ENCODE results near the gene COL16A1. TPM values are rescaled to one million over a fixed set of nuclear protein-coding genes. Genes with fewer than 3 reads are reported as not detected.

Gene COL16A1
- polyA plus RNA-seq, 1 experiment = 35.4 TPM

DNA sequence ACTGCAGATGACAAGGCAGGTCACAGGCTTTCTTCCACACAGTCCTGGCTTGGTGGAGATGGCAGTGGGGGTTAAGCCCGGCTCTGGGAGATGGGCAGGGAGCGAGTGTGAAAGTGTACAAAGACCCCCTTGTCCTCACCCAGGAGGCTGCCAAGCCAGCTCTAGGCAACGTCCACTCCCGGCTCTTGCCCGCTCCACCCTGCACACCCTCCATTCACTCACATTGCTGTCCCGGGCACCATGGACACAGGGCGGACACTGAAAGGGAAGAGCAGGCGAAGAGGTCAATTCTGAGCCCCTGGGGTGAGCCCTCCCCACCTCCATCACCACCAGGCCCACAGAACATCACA, 8.9 kb downstream of the COL16A1 start:
- ChIA-PET POLR2A (interaction anchor here (1.9 kb wide), 1 partner anchor 9 kb away, joined by 7 read pairs; the partner anchor contains the start of gene COL16A1), CTCF (no interaction called here)
- TF ChIP-seq, protein P1, sequence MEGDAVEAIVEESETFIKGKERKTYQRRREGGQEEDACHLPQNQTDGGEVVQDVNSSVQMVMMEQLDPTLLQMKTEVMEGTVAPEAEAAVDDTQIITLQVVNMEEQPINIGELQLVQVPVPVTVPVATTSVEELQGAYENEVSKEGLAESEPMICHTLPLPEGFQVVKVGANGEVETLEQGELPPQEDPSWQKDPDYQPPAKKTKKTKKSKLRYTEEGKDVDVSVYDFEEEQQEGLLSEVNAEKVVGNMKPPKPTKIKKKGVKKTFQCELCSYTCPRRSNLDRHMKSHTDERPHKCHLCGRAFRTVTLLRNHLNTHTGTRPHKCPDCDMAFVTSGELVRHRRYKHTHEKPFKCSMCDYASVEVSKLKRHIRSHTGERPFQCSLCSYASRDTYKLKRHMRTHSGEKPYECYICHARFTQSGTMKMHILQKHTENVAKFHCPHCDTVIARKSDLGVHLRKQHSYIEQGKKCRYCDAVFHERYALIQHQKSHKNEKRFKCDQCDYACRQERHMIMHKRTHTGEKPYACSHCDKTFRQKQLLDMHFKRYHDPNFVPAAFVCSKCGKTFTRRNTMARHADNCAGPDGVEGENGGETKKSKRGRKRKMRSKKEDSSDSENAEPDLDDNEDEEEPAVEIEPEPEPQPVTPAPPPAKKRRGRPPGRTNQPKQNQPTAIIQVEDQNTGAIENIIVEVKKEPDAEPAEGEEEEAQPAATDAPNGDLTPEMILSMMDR (IDR thresholded peaks at IDR 0.05; ENCODE audit: low read depth, low read length) = no peak
- Histone ChIP-seq H3K27ac (ENCODE audit: low read depth, low read length) (peak overlapping the region; percentile 11), H3K4me3 (ENCODE audit: low read depth, low read length) (no peak overlapping the region), H3K9me3 (ENCODE audit: control insufficient read depth, insufficient read depth, low read length) (no peaks in the 10 kb centered on the region), H3K27me3 (ENCODE audit: control insufficient read depth, insufficient read depth, low read length) (no peaks in the 10 kb centered on the region)
- no peak for DNase-seq (ENCODE audit: low read depth, low spot score)

DNA sequence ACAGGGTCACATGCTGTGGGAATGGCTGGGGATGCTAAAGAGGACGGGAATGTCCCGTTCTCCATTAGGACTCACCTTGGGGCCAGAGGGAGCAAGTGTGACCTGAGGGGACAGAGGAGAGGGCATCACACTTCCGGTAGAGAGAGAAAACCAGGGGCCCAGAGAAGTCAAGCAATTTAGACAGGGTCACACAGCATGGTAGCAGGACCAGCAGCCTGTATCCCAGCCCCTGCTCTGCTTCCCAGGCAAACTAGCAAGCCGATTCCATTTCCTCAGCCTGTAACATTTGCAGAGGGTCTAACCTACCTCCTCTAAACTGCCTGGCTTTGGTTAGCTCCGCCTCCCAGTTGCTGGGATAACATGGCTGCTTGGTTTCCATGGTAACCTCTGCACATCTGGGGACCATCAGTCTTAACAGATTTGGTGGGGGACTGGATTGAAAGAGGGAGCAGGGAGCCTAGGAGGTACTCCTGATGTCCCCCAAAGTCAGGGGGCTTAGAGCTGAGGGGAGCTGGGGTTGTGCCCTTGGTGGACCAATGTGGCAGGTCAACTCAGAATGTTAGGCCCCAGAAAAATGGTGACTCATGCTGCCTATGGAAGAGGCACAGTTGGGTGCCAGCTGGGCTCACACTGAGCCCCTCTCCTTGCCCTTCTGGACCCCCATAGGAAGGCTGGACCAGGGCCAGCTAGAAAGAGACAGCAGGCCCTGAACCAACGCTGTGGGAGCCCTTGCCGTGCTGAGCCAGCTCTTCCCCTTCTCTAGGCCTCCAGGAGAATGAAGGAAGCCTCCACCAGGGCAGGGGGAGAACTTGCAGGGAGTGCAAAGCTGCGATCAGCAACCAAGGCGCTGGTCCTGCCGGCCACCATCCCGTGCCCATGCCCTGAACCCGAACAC, 9.5 kb downstream of the COL16A1 start:
- ChIA-PET POLR2A (interaction anchor here (1.9 kb wide), 1 partner anchor 9 kb away, joined by 7 read pairs; the partner anchor contains the start of gene COL16A1), CTCF (interaction anchor here (0.6 kb wide), 1 partner anchor 95 kb away, joined by 3 read pairs; no protein-coding TSS in a partner anchor)
- H3K27ac ChIP-seq (ENCODE audit: low read depth, low read length) = peak overlapping the region; percentile 11
- DNase-seq (ENCODE audit: low read depth, low spot score) = no peak
- no peaks in the 10 kb centered on the region for H3K9me3 ChIP-seq (ENCODE audit: control insufficient read depth, insufficient read depth, low read length)
- H3K4me3 ChIP-seq (ENCODE audit: low read depth, low read length) = no peak overlapping the region
- H3K27me3 ChIP-seq (ENCODE audit: control insufficient read depth, insufficient read depth, low read length) = no peaks in the 10 kb centered on the region
- TF ChIP-seq, protein P1 (IDR thresholded peaks at IDR 0.05; ENCODE audit: low read depth, low read length) = no peak

DNA sequence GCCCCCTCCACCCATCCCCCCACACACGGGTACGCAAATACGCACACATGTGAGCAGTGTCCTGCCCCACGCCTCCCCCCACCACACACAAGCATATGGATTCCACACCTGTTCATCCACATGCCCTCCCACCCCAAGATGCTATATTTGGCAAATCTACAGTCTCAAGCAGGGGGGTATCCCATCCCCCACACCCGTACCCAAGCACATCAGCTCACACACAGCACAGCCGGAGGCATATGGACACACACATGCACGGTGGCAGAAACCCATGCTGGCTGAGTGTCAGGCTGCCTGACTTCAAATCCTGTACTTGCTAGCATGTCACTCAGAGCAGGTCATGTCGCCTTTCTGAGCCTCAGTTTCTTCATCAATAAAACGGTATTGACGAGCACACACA, 10.6 kb downstream of the COL16A1 start:
- TF ChIP-seq, protein P1 (IDR thresholded peaks at IDR 0.05; ENCODE audit: low read depth, low read length) = no peak
- CTCF ChIA-PET = no interaction called here
- Histone ChIP-seq H3K9me3 (ENCODE audit: control insufficient read depth, insufficient read depth, low read length) (no peaks in the 10 kb centered on the region), H3K27ac (ENCODE audit: low read depth, low read length) (no peak overlapping the region), H3K4me3 (ENCODE audit: low read depth, low read length) (no peak overlapping the region), H3K27me3 (ENCODE audit: control insufficient read depth, insufficient read depth, low read length) (no peaks in the 10 kb centered on the region)
- DNase-seq (ENCODE audit: low read depth, low spot score) = no peak
- POLR2A ChIA-PET = interaction anchor here (1.9 kb wide), 1 partner anchor 11 kb away, joined by 7 read pairs; the partner anchor contains the start of gene COL16A1

DNA sequence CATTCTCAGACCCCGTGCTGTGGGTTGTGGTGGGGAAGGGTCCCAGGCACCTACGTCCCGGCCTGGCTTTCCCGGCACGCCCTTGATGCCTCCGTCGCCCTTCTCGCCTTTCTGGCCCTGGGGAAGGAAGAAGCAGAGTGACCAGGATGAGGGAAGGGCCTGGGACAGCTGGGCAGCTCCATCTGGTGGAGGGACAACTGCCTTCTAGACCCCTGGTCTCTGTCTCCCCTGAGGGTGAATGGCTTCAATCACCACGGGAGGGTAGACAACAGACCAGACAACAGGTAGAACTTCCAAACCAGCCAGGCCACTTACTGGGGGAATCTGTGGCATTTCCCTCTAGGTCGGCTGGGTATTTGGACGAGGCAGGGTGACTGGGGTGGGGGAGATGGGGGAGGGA, 11.9 kb downstream of the COL16A1 start:
- no peak overlapping the region for H3K27ac ChIP-seq (ENCODE audit: low read depth, low read length)
- POLR2A ChIA-PET = interaction anchor here (3.0 kb wide), 1 partner anchor 9 kb away, joined by 15 read pairs; no protein-coding TSS in a partner anchor
- no peak overlapping the region for H3K4me3 ChIP-seq (ENCODE audit: low read depth, low read length)
- no peaks in the 10 kb centered on the region for H3K27me3 ChIP-seq (ENCODE audit: control insufficient read depth, insufficient read depth, low read length)
- CTCF ChIA-PET = no interaction called here
- no peaks in the 10 kb centered on the region for H3K9me3 ChIP-seq (ENCODE audit: control insufficient read depth, insufficient read depth, low read length)
- TF ChIP-seq, protein P1 (IDR thresholded peaks at IDR 0.05; ENCODE audit: low read depth, low read length) = no peak
- DNase-seq (ENCODE audit: low read depth, low spot score) = no peak

DNA sequence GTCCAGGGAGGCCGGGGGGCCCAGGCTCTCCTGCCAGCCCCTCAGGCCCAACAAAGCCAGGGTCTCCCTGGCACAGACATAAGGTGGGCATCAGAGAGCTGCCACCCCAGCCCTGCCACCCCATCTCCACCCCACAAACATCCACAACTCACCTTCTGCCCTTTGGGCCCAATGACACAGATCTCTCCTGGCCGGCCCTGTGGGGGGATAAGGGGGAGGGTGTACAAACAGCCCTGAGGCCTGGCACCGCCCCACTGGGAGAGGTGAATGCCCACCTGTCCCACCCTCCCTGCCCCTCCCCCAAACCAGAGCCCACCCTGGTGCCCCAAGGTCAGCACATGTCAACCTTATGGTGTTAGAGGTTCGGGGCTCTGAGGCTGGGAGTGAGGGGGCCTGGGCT, 12.4 kb downstream of the COL16A1 start:
- TF ChIP-seq, protein P1 (IDR thresholded peaks at IDR 0.05; ENCODE audit: low read depth, low read length) = no peak
- H3K27me3 ChIP-seq (ENCODE audit: control insufficient read depth, insufficient read depth, low read length) = no peaks in the 10 kb centered on the region
- CTCF ChIA-PET = no interaction called here
- POLR2A ChIA-PET = interaction anchor here (1.0 to 3.0 kb wide), 3 partner anchors 9 to 24 kb away, joined by 3 to 15 read pairs (median 4); partner anchors contain the start of gene COL16A1
- H3K27ac ChIP-seq (ENCODE audit: low read depth, low read length) = peak overlapping the region; percentile 21
- H3K9me3 ChIP-seq (ENCODE audit: control insufficient read depth, insufficient read depth, low read length) = no peaks in the 10 kb centered on the region
- H3K4me3 ChIP-seq (ENCODE audit: low read depth, low read length) = no peak overlapping the region
- no peak for DNase-seq (ENCODE audit: low read depth, low spot score)
